HEK293T (cell line): ENCODE results near the gene TGM2.

Experiments used
- ARNT ChIP-seq: fragments of 450-650 bp; IDR thresholded peaks from 2 replicates; pipeline ENCODE4 v1.6.1; 2017; ENCODE audit warnings: mild to moderate bottlenecking
- BHLHE40 ChIP-seq: fragments of 450-650 bp; IDR thresholded peaks from 2 replicates; pipeline ENCODE4 v1.6.1; 2016; ENCODE audit warnings: mild to moderate bottlenecking, moderate library complexity, borderline replicate concordance
- FOXK2 ChIP-seq: fragments of 450-650 bp; IDR thresholded peaks from 2 replicates; pipeline ENCODE4 v1.6.1; 2016; ENCODE audit warnings: mild to moderate bottlenecking
- FOXM1 ChIP-seq: fragments of 450-650 bp; IDR thresholded peaks from 2 replicates; pipeline ENCODE4 v1.6.1; 2017; ENCODE audit warnings: mild to moderate bottlenecking, borderline replicate concordance
- HDGF ChIP-seq: fragments of 450-650 bp; IDR thresholded peaks from 2 replicates; pipeline ENCODE4 v1.6.1; 2017; ENCODE audit warnings: antibody characterized with exemption, borderline replicate concordance
- LEF1 ChIP-seq: fragments of 450-650 bp; IDR thresholded peaks from 2 replicates; pipeline ENCODE4 v1.6.1; 2017; ENCODE audit warnings: mild to moderate bottlenecking, borderline replicate concordance
- SP1 ChIP-seq: fragments of 450-650 bp; IDR thresholded peaks from 2 replicates; pipeline ENCODE4 v1.6.1; 2017
- SUZ12 ChIP-seq: fragments of 450-650 bp; IDR thresholded peaks from 2 replicates; pipeline ENCODE4 v1.6.1; 2016; ENCODE audit warnings: mild to moderate bottlenecking
- TARDBP ChIP-seq: fragments of 450-650 bp; IDR thresholded peaks from 2 replicates; pipeline ENCODE4 v1.6.1; 2016

DNA sequence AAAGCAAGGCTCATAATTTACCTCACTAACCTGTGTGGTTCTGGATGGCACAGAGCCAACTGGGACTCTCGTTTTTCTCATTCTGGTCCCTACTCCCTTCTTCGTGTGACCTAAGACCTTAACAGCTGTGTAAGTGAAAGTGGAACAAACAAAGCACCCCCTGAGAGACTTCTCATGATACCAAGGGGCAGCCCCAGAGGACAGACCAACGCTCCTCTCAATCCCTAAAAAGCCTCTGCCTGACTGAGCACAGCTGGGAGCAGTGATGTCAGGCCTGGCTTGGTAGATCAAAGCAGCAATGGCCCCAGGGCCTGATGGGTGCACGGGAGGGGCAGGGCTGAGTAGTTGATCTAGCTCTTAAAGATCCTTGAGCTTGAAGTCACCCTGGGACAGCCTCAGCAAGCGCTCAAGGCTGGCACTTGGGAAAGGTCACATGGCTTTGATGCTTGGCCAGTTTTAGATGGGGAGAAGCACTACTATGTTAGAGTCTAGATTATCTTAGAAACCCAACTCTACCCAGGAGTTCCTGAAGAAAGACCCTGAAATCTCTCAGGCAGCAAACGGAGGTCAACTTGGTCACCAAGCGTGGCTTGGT lies 16.2 kb upstream of the TGM2 start:
- TF ChIP-seq SUZ12 (no peak), FOXM1 (no peak), BHLHE40 (no peak), TARDBP (no peak), FOXK2 (no peak), HDGF (no peak), ARNT (no peak), LEF1 (peak; percentile 42; the same call in 1 of the 2 replicates), SP1 (no peak)
